ENCODE measurements around the gene SPATA31A3.
"Not testable (repeated sequence)": the region's sequence is repeated elsewhere in the genome, so short reads cannot be mapped to it uniquely, and the experiment has no call there.

GRCh38 chr9:66992450-66992849 lies at the start of gene SPATA31A3:
- not testable (repeated sequence) for TF ChIP-seq GATA3, GATA2 (IDR thresholded peaks at IDR 0.05; ENCODE audit: low read depth, low read length)

Data from SH-SY5Y (cell line).